Body of pancreas (tissue), 4 donors: ENCODE measurements around the gene IL1B.

Experiments
- POLR2A ChIP-seq, 3 donors: fragments of 450-650 bp; IDR thresholded peaks; one replicate each; pipeline ENCODE4 v1.6.1; 2016; ENCODE audit warnings: antibody characterized with exemption in 3 of 3, mild to moderate bottlenecking in 2 of 3
- TF ChIP-seq, protein P1 (sequence below), 7 experiments: fragments of 450-650 bp in 4 of 7; fragments of 200-600 bp in 3 of 7; sonication (generic) in 3 of 7; IDR thresholded peaks; one replicate each; pipeline ENCODE4 v1.5.1; 2016 to 2019; ENCODE audit warnings: antibody characterized with exemption in 7 of 7

DNA sequence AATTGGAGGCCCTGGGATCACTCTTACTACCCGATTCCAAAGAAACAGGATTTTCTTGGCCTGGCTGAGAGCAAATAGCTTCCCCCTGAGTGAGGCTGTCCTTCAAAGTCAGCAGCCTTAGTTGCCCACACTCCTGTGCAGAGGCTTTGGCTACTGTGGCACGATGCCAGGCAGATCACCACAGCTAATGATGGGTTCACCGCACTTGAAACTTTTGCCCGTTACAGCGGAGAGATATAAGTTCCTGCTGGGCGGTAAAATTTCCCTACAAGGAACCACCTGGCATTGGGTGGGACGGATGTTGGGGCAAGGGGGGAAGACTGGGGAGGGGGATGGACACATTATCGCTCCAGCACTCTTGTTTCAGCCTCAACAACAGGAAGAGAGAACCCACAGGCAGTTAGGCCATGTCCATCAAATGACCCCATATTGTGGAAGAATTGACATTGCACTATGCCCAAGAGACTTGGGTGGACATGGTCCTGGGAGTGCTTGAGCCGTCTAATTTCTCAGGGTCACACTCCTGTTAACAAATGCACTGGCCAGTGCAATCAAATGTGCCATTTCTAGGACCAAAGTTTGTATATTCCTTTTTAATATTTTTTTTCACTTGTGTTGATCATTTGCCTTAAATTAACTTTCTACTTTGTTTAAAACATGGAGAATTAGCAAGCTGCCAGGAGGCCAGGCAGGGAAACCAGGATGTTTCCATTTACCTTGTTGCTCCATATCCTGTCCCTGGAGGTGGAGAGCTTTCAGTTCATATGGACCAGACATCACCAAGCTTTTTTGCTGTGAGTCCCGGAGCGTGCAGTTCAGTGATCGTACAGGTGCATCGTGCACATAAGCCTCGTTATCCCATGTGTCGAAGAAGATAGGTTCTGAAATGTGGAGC lies 4.4 kb downstream of the IL1B start:
- TF ChIP-seq, protein P1, sequence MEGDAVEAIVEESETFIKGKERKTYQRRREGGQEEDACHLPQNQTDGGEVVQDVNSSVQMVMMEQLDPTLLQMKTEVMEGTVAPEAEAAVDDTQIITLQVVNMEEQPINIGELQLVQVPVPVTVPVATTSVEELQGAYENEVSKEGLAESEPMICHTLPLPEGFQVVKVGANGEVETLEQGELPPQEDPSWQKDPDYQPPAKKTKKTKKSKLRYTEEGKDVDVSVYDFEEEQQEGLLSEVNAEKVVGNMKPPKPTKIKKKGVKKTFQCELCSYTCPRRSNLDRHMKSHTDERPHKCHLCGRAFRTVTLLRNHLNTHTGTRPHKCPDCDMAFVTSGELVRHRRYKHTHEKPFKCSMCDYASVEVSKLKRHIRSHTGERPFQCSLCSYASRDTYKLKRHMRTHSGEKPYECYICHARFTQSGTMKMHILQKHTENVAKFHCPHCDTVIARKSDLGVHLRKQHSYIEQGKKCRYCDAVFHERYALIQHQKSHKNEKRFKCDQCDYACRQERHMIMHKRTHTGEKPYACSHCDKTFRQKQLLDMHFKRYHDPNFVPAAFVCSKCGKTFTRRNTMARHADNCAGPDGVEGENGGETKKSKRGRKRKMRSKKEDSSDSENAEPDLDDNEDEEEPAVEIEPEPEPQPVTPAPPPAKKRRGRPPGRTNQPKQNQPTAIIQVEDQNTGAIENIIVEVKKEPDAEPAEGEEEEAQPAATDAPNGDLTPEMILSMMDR (IDR thresholded peaks at IDR 0.05), result no peak
- TF ChIP-seq POLR2A (IDR thresholded peaks at IDR 0.05), result no peak
